Lower leg skin (tissue), 4 donors: Measurements from ENCODE around the gene ANKRD2. TPM values are rescaled to one million over a fixed set of nuclear protein-coding genes. Genes with fewer than 3 reads are reported as not detected.
"Not testable (repeated sequence)": the region's sequence is repeated elsewhere in the genome, so short reads cannot be mapped to it uniquely, and the experiment has no call there.

Experiments used
- DNase-seq, 2 donors: peaks; one replicate each; pipeline ENCODE4 v3.0.0-alpha.2; 2019; ENCODE audit warnings: low spot score in 2 of 2
- H3K4me3 ChIP-seq: fragments of 200-600 bp; sonication (generic); 2 replicates; pipeline ENCODE4 v1.5.1; 2017; ENCODE audit warnings: mild to moderate bottlenecking, low read depth; ENCODE audit not compliant: poor library complexity, severe bottlenecking
- CTCF ChIP-seq, 3 donors: fragments of 450-650 bp; IDR thresholded peaks; one replicate each; pipeline ENCODE4 v1.5.1; 2016; ENCODE audit warnings: antibody characterized with exemption in 3 of 3, mild to moderate bottlenecking in 3 of 3, moderate library complexity in 2 of 3
- POLR2A ChIP-seq, 2 donors: fragments of 450-650 bp; IDR thresholded peaks; one replicate each; pipeline ENCODE4 v1.6.1; 2016 to 2017; ENCODE audit warnings: antibody characterized with exemption in 2 of 2, mild to moderate bottlenecking in 1 of 2, moderate library complexity in 1 of 2
- WGBS, 2 donors: methylation state at CpG; one replicate each; pipeline ENCODE4 v1.1.5; 2018; 5-methylcytosine and 5-hydroxymethylcytosine counted together
- intact Hi-C: fragments of 100-400 bp; cut with DNase I; formaldehyde crosslinking; loops from one replicate; pipeline ENCODE4 v1.15.0; 2023; ENCODE audit warnings: low total_unique reads
- total RNA-seq, 4 donors: library from RNA; depleted of rRNA; stranded (reverse); fragments of >200 nt; gene quantifications; one replicate each; pipeline ENCODE4 v1.1.0, GENCODE V29; 2016

The ANKRD2 gene
- total RNA-seq: 1 to 10 TPM; 3.6 to 5.5 (median 4.8) TPM

DNA sequence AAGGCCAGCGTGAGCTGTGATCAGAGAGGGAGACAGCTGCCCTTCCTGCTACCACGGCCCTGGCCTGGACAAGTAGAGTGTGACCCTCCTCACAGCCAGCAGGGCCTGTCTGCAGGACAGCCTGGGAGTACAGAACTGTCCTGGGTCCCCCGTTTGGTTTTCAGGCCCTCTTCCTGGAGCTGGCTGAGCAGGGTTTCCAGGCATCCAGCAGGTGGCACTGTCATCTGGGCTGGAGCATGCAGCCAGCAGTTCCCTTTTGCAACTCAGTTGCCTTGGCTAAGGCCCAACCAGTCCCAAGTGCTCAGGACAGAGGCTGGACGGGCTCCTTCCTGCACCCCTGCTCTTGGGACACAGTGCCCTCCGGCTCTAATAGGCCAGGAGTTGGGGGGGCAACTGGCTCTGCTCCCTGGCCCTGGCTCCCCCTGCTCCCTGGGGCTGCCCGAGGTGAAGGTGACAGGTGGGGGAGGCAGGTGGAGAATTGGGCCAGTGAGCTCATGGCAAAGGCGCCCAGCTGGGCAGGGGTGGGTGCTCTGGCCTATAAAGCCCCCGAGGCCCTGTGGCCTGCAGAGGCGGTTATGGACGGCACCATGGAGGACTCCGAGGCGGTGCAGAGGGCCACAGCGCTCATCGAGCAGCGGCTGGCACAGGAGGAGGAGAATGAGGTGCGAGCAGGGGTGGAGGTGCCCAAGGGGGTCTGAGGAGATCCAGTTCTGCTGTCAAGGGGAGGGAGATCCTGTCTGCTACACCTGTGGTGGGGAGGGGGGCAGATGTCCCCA, at the start of gene ANKRD2:
TSS of gene ANKRD2 (plus strand) at position 566 of the 776 bp plus-strand sequence. CDS start at position 576, 10 bp downstream.
- TF ChIP-seq CTCF (IDR thresholded peaks at IDR 0.05): no peak
- no peak for TF ChIP-seq POLR2A (IDR thresholded peaks at IDR 0.05)
- intact Hi-C loops: no loop called here
- DNase-seq: peak; percentile 80 to 94
- WGBS, 2 donors: 62 to 71% methylated on average over 14 to 16 of the region's 16 CpGs
- H3K4me3 ChIP-seq: no peak within 1 kb of the TSS

DNA sequence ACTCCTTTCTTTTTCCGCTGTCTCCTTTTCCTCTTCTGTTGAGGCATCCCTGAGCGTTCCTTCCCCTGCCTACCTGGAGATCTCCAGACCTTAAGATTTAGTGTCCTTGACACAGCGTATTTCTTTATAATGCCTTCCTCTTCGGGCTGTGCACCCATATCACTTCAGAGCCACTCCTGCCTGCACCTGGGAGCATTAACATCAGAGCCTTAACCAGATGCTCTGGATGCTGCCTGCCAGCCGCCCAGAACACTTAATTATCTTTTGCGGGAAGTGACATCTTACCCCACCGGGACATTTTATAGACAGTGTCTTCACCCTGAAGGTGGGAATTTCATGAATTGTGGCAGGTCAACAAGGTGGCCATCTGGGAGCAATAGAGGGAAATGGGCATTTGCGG, 49.6 kb upstream of the ANKRD2 start:
- TF ChIP-seq POLR2A (IDR thresholded peaks at IDR 0.05) (no peak), CTCF (IDR thresholded peaks at IDR 0.05) (no peak)
- H3K4me3 ChIP-seq: no peak overlapping the region
- 85 to 92% methylated on average over 8 of the region's 8 CpGs for WGBS, 2 donors
- intact Hi-C loops: no loop called here
- no peak for DNase-seq

DNA sequence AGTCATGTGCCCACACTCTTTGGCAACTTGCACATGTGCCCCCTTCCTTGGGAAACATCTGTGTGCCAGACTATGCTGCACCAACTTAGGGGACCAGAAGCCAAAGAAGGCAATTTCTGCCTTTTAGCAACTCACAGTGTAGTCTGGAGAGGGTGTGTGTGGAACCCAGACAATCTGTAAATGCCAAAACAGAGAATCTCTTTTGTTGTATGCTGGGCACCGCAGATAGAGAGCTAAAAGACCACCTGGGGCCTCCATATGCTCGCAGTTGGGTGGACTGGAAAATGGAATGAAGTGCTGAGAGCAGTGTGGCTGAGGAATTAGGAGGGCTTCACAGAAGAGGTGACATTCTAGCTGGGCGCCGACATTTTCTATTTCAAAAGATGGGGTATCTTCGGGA, 47.5 kb upstream of the ANKRD2 start:
- no peak for DNase-seq
- intact Hi-C loops: no loop called here
- WGBS, 2 donors: 92 to 94% methylated on average over 5 of the region's 5 CpGs
- TF ChIP-seq POLR2A (IDR thresholded peaks at IDR 0.05) (no peak), CTCF (IDR thresholded peaks at IDR 0.05) (no peak)
- H3K4me3 ChIP-seq: no peak overlapping the region

DNA sequence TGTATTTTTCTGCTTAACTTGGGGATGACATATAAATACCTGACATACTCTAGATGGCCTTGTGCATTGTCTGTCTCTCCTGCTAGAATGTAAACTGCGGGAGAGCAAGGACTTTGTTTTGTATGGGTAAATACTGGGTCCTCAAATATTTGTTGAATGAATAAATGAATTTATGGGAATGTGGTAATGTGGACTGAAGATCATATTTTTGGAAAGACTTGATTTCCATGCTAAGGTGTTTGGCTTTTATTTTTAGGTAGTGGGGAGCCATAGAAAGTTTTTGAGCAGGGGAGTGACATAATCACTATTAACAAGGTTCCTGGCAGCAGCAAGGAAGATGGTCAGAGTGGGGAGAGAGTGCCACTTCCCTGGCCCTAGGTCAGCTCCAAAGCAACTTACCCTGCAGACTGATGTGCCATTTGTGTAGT, 46.9 kb upstream of the ANKRD2 start:
- H3K4me3 ChIP-seq: no peak overlapping the region
- TF ChIP-seq CTCF (IDR thresholded peaks at IDR 0.05): no peak
- TF ChIP-seq POLR2A (IDR thresholded peaks at IDR 0.05): no peak
- WGBS, 2 donors: 96 to 97% methylated on average over 1 of the region's 1 CpG
- intact Hi-C loops: no loop called here
- no peak for DNase-seq

DNA sequence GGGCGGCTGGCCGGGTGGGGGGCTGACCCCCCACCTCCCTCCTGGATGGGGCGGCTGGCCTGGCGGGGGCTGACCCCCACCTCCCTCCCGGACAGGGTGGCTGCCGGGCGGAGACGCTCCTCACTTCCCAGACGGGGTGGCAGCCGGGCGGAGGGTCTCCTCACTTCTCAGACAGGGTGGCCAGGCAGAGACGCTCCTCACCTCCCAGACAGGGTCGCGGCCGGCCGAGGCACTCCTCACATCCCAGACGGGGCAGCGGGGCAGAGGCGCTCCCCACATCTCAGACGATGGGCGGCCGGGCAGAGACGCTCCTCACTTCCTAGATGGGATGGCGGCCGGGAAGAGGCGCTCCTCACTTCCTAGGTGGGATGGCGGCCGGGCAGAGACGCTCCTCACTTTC, 43.7 kb upstream of the ANKRD2 start:
- DNase-seq, H3K4me3 ChIP-seq, intact Hi-C loops: not testable (repeated sequence)
- 87% methylated on average over 6 of the region's 29 CpGs; no CpG with 5 or more reads in 1 of the 2 donors for WGBS, 2 donors

GRCh38 chr10:97529685-97530465, 42.7 kb upstream of the ANKRD2 start:
- intact Hi-C loops: no loop called here
- no peak overlapping the region for H3K4me3 ChIP-seq
- 84 to 85% methylated on average over 14 of the region's 14 CpGs for WGBS, 2 donors
- no peak for DNase-seq
- TF ChIP-seq CTCF (IDR thresholded peaks at IDR 0.05): no peak
- TF ChIP-seq POLR2A (IDR thresholded peaks at IDR 0.05): no peak
